Endothelial cell of umbilical vein (primary cell): ENCODE data around the gene PLXND1. TPM values are rescaled to one million over a fixed set of nuclear protein-coding genes. Genes with fewer than 3 reads are reported as not detected.
"Not testable (repeated sequence)": the region's sequence is repeated elsewhere in the genome, so short reads cannot be mapped to it uniquely, and the experiment has no call there.

Experiments used
- BruUV-seq: library from RNA; stranded (reverse); fragments of 400-500 nt; replicated peaks from 2 replicates; lab custom pipeline; 2021; lab: Mats Ljungman, UMichigan
- CTCF ChIA-PET: fragments of 300-600, 350-600 bp; sonication (Branson Sonifier 250); formaldehyde crosslinking; loops from one replicate; lab custom pipeline; 2021; ENCODE audit warnings: antibody characterized with exemption, inconsistent platforms; lab: Charles Lee
- POLR2A ChIA-PET: fragments of 300-600, 350-600 bp; sonication (Branson Sonifier 250); formaldehyde crosslinking; loops from one replicate; lab custom pipeline; 2021; ENCODE audit warnings: antibody characterized with exemption, inconsistent platforms; lab: Charles Lee
- DNase-seq: peaks from one replicate; pipeline ENCODE4 v3.0.0-alpha.2; 2011; ENCODE audit warnings: low read depth, low spot score
- FAIRE-seq: peaks from 2 replicates; lab custom pipeline; 2011; peaks lifted over from hg19 to GRCh38; lab: Jason Lieb, UNC
- H2AFZ ChIP-seq: 2 replicates; pipeline ENCODE4 v1.6.0; 2012; ENCODE audit warnings: low read depth, low read length, control low read depth, inconsistent platforms
- H3K27ac ChIP-seq: 2 replicates; pipeline ENCODE4 v1.5.1; 2011; ENCODE audit warnings: low read depth, mild to moderate bottlenecking, control low read depth, low read length, moderate library complexity; ENCODE audit not compliant: insufficient read depth
- H3K27me3 ChIP-seq, 2 experiments: 2 replicates each; pipeline versions ENCODE4 v1.6.0 to v1.6.1; 2011; ENCODE audit warnings: low read length in 2 of 2, mixed read lengths in 1 of 2; ENCODE audit not compliant: control insufficient read depth in 2 of 2, insufficient read depth in 2 of 2
- H3K36me3 ChIP-seq, 2 experiments: 2 replicates in 1 of 2; 3 replicates in 1 of 2; pipeline ENCODE4 v1.5.1; 2011; ENCODE audit warnings: low read length in 2 of 2, mild to moderate bottlenecking in 1 of 2, moderate library complexity in 1 of 2; ENCODE audit not compliant: control insufficient read depth in 2 of 2, insufficient read depth in 2 of 2; ENCODE audit errors: extremely low read depth in 1 of 2
- H3K4me1 ChIP-seq: 3 replicates; pipeline ENCODE4 v1.5.1; 2011; ENCODE audit warnings: mild to moderate bottlenecking, low read length; ENCODE audit not compliant: control insufficient read depth, insufficient read depth; ENCODE audit errors: extremely low read depth
- H3K4me2 ChIP-seq: 2 replicates; pipeline ENCODE4 v1.6.1; 2011; ENCODE audit warnings: low read length, control low read depth, mixed read lengths; ENCODE audit not compliant: insufficient read depth
- H3K4me3 ChIP-seq, 3 experiments: fragments of 200-600 bp in 1 of 3; sonication (generic), shearing (Covaris generic) in 1 of 3; replicated peaks in 1 of 3; 2 replicates each; pipeline ENCODE4 v1.5.1; 2011 to 2016; ENCODE audit warnings: control low read depth in 3 of 3, low read length in 3 of 3, mild to moderate bottlenecking in 2 of 3, inconsistent platforms in 1 of 3, low read depth in 1 of 3, moderate library complexity in 1 of 3; ENCODE audit not compliant: insufficient read depth in 1 of 3
- H3K79me2 ChIP-seq: 2 replicates; pipeline ENCODE4 v1.6.0; 2012; ENCODE audit warnings: low read length, inconsistent platforms; ENCODE audit not compliant: control insufficient read depth, insufficient read depth
- H3K9ac ChIP-seq: replicated peaks from 2 replicates; pipeline ENCODE3; 2011; ENCODE audit warnings: low read length, control low read depth; ENCODE audit not compliant: insufficient read depth; ENCODE audit errors: extremely low read depth
- H3K9me1 ChIP-seq: replicated peaks from 3 replicates; pipeline ENCODE4 v1.6.0; 2011; ENCODE audit warnings: mild to moderate bottlenecking, low read length; ENCODE audit not compliant: control insufficient read depth, insufficient read depth; ENCODE audit errors: extremely low read depth
- H3K9me3 ChIP-seq: replicated peaks from 2 replicates; pipeline ENCODE4 v1.5.1; 2012; ENCODE audit warnings: low read length, inconsistent platforms; ENCODE audit not compliant: control insufficient read depth, insufficient read depth
- H4K20me1 ChIP-seq: replicated peaks from 2 replicates; pipeline ENCODE3; 2011; ENCODE audit warnings: mild to moderate bottlenecking, low read length; ENCODE audit not compliant: control insufficient read depth, insufficient read depth; ENCODE audit errors: extremely low read depth
- EZH2 ChIP-seq: IDR thresholded peaks from 2 replicates; pipeline ENCODE4 v1.6.1; 2012; ENCODE audit warnings: borderline replicate concordance, low read depth, mild to moderate bottlenecking, moderate library complexity, low read length, inconsistent platforms; ENCODE audit not compliant: severe bottlenecking
- FOS ChIP-seq: IDR thresholded peaks from 2 replicates; pipeline ENCODE4 v1.6.1; 2011; ENCODE audit warnings: mild to moderate bottlenecking, low read length, moderate library complexity, borderline replicate concordance; ENCODE audit not compliant: insufficient read depth
- GATA2 ChIP-seq: IDR thresholded peaks from 2 replicates; pipeline ENCODE4 v1.7.0; 2011; ENCODE audit warnings: low read depth, mild to moderate bottlenecking, moderate library complexity, mixed read lengths, low read length; ENCODE audit not compliant: insufficient read length, insufficient read depth
- JUN ChIP-seq: IDR thresholded peaks from 2 replicates; pipeline ENCODE4 v1.6.1; 2011; ENCODE audit warnings: borderline replicate concordance, low read depth; ENCODE audit not compliant: insufficient read length, insufficient read depth
- MAX ChIP-seq: IDR thresholded peaks from 2 replicates; pipeline ENCODE4 v1.6.1; 2011; ENCODE audit not compliant: insufficient read depth, insufficient read length
- MYC ChIP-seq: IDR thresholded peaks from one replicate; pipeline ENCODE4 v1.6.1; 2011; ENCODE audit warnings: mild to moderate bottlenecking, low read depth, low read length
- POLR2A ChIP-seq: IDR thresholded peaks from 2 replicates; pipeline ENCODE4 v1.6.1; 2012; ENCODE audit warnings: low read depth, mild to moderate bottlenecking, control low read depth, low read length
- POLR2AphosphoS5 ChIP-seq: IDR thresholded peaks from 2 replicates; pipeline ENCODE4 v1.6.1; 2012; ENCODE audit warnings: low read depth, mild to moderate bottlenecking, control low read depth, low read length, moderate library complexity; ENCODE audit not compliant: insufficient read depth
- dilution Hi-C: fragments of 300-500 bp; cut with MboI; formaldehyde crosslinking; loops from one replicate; pipeline ENCODE4 v1.15.0; 2019; ENCODE audit warnings: low sequenced_read_pairs; ENCODE audit not compliant: extremely low pct_ligation_motif_present
- intact Hi-C: fragments of 100-400 bp; cut with micrococcal nuclease; formaldehyde crosslinking; loops from one replicate; pipeline ENCODE4 v1.10.0; 2022
- polyA plus RNA-seq, 4 experiments: library from polyadenylated mRNA; depleted of rRNA in 3 of 4; stranded (reverse) in 3 of 4; unstranded in 1 of 4; fragments of >200 nt; gene quantifications; 2 replicates each; pipeline versions ENCODE4 v1.2.1 to v1.2.3, GENCODE V29; 2011 to 2012; ENCODE audit warnings: missing spikeins in 1 of 4
- total RNA-seq: library from RNA; stranded (reverse); gene quantifications from 2 replicates; pipeline ENCODE4 v1.2.3, GENCODE V29; 2021
- TF ChIP-seq, protein P1 (sequence below), 2 donors: IDR thresholded peaks; 1 replicate in 1 of 2; 2 replicates in 1 of 2; pipeline ENCODE4 v1.5.1; 2011; ENCODE audit warnings: low read length in 2 of 2, mild to moderate bottlenecking in 2 of 2, moderate library complexity in 2 of 2, control low read depth in 1 of 2, inconsistent platforms in 1 of 2, low read depth in 1 of 2; ENCODE audit not compliant: insufficient read depth in 1 of 2; ENCODE audit errors: extremely low read depth in 1 of 2

The PLXND1 gene
- total and polyA plus RNA-seq, 2 donors (not counting 3 experiments of a cell fraction or from before 2014, with no cell fraction given), result 300 to 834 TPM

DNA sequence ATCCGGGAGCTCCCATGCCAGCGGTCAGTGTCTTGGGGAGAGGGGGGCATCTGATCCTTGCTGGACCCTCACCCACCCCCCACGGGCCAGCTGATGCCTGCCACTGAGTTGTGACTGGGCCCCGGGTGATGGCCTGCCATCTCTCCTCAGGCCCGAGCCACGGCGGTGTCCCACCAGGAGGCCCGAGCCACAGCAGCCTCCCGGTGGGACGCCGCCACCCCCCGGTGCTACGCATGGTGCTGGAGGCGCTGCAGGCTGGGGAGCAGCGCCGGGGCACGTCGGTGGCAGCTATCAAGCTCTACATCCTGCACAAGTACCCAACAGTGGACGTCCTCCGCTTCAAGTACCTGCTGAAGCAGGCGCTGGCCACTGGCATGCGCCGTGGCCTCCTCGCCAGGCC lies 59.2 kb downstream of the PLXND1 start:
- ChIA-PET CTCF (interaction anchor here (3.2 kb wide), 1 partner anchor 57 kb away, joined by 9 read pairs; no protein-coding TSS in a partner anchor), POLR2A (no interaction called here)
- no peaks in the 10 kb centered on the region for H4K20me1 ChIP-seq
- BruUV-seq, result no TSS peak
- H3K36me3 ChIP-seq, result no peaks in the 10 kb centered on the region
- H3K9ac ChIP-seq, result no peak overlapping the region
- no peak overlapping the region for H2AFZ ChIP-seq
- no peak overlapping the region for H3K27ac ChIP-seq
- no peak overlapping the region for H3K4me3 ChIP-seq
- no peak for DNase-seq
- peaks cover 3% of the 10 kb centered on the region for H3K4me1 ChIP-seq
- dilution Hi-C loops, result no loop called here
- no peak overlapping the region for H3K4me2 ChIP-seq
- no peak for FAIRE-seq
- no peaks in the 10 kb centered on the region for H3K79me2 ChIP-seq
- no peaks in the 10 kb centered on the region for H3K9me3 ChIP-seq
- TF ChIP-seq MYC (no peak), FOS (no peak), POLR2A (no peak), EZH2 (no peak), GATA2 (no peak), POLR2AphosphoS5 (no peak), MAX (no peak), JUN (no peak)
- TF ChIP-seq, protein P1, sequence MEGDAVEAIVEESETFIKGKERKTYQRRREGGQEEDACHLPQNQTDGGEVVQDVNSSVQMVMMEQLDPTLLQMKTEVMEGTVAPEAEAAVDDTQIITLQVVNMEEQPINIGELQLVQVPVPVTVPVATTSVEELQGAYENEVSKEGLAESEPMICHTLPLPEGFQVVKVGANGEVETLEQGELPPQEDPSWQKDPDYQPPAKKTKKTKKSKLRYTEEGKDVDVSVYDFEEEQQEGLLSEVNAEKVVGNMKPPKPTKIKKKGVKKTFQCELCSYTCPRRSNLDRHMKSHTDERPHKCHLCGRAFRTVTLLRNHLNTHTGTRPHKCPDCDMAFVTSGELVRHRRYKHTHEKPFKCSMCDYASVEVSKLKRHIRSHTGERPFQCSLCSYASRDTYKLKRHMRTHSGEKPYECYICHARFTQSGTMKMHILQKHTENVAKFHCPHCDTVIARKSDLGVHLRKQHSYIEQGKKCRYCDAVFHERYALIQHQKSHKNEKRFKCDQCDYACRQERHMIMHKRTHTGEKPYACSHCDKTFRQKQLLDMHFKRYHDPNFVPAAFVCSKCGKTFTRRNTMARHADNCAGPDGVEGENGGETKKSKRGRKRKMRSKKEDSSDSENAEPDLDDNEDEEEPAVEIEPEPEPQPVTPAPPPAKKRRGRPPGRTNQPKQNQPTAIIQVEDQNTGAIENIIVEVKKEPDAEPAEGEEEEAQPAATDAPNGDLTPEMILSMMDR (IDR thresholded peaks at IDR 0.05; ENCODE audit: extremely low read depth in 1 of 2, insufficient read depth in 1 of 2, low read depth in 1 of 2, low read length in 2 of 2), result no peak
- no peaks in the 10 kb centered on the region for H3K9me1 ChIP-seq
- no peaks in the 10 kb centered on the region for H3K27me3 ChIP-seq
- intact Hi-C loops, result no loop called here

GRCh38 chr3:129545951-129546350 lies 60.5 kb downstream of the PLXND1 start:
- intact Hi-C loops, POLR2A ChIA-PET, CTCF ChIA-PET: not testable (repeated sequence)

More at GRCh38 chr3:129545951-129546350, 60.5 kb downstream of the PLXND1 start:
- H4K20me1 ChIP-seq, H3K9me3 ChIP-seq, H2AFZ ChIP-seq, BruUV-seq, H3K9me1 ChIP-seq, H3K79me2 ChIP-seq, H3K36me3 ChIP-seq, H3K9ac ChIP-seq, dilution Hi-C loops, H3K4me3 ChIP-seq, DNase-seq, H3K27me3 ChIP-seq, H3K4me2 ChIP-seq, FAIRE-seq, H3K27ac ChIP-seq, H3K4me1 ChIP-seq: not testable (repeated sequence)
